Ishikawa (cell line): Measurements from ENCODE around the gene C1QL3.

Experiments
- CEBPB ChIP-seq: IDR thresholded peaks from 2 replicates; pipeline ENCODE4 v1.6.1; 2012
- CREB1 ChIP-seq: IDR thresholded peaks from 2 replicates; pipeline ENCODE4 v1.6.1; 2012; ENCODE audit warnings: low read depth
- EGR1 ChIP-seq: IDR thresholded peaks from 2 replicates; pipeline ENCODE4 v1.6.1; 2012
- EP300 ChIP-seq: IDR thresholded peaks from 2 replicates; pipeline ENCODE4 v1.6.1; 2012; ENCODE audit warnings: borderline replicate concordance
- FOXM1 ChIP-seq: IDR thresholded peaks from 2 replicates; pipeline ENCODE4 v1.6.1; 2012; ENCODE audit warnings: low read depth, borderline replicate concordance
- NFIC ChIP-seq: IDR thresholded peaks from 2 replicates; pipeline ENCODE4 v1.6.1; 2012
- RAD21 ChIP-seq: IDR thresholded peaks from 2 replicates; pipeline ENCODE4 v1.6.1; 2012; ENCODE audit warnings: low read depth
- TAF1 ChIP-seq: IDR thresholded peaks from 2 replicates; pipeline ENCODE4 v1.6.1; 2012; ENCODE audit warnings: low read depth, mild to moderate bottlenecking
- TCF12 ChIP-seq: IDR thresholded peaks from 2 replicates; pipeline ENCODE4 v1.6.1; 2012; ENCODE audit warnings: low read depth
- TEAD4 ChIP-seq: IDR thresholded peaks from 2 replicates; pipeline ENCODE4 v1.6.1; 2012
- USF1 ChIP-seq: IDR thresholded peaks from 2 replicates; pipeline ENCODE4 v1.6.1; 2012
- YY1 ChIP-seq: IDR thresholded peaks from 2 replicates; pipeline ENCODE4 v1.6.1; 2012; ENCODE audit warnings: low read depth
- ZBTB7A ChIP-seq: IDR thresholded peaks from 2 replicates; pipeline ENCODE4 v1.6.1; 2012; ENCODE audit warnings: low read depth
- TF ChIP-seq, protein P1 (sequence below): IDR thresholded peaks from 2 replicates; pipeline ENCODE4 v1.6.1; 2012
- TF ChIP-seq, protein P2 (sequence below): IDR thresholded peaks from 2 replicates; pipeline ENCODE4 v1.6.1; 2012; ENCODE audit warnings: low read depth, mild to moderate bottlenecking

The C1QL3 gene

DNA sequence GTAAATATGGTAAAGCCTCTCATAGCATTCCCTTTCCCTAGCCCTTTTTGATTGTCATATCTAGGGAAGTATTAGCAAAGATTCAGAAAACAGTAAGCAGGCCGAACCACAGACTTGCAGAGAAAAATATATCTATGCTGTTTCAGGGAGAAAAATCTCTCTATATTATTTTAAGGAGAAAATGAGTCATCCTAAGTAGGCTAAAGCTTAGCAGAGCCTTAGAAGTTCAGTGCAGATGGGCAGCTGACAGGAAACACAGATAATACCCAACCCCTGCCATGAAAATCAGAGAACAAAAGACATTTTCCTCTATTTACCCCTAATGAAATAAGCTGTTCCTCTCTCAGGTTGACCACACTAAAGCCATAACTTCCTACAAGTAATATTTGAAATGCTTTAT lies 16.5 kb downstream of the C1QL3 start:
- TF ChIP-seq RAD21 (no peak), CREB1 (no peak), CEBPB (no peak), NFIC (no peak), EGR1 (no peak), USF1 (no peak), ZBTB7A (no peak), FOXM1 (no peak)
- TF ChIP-seq, protein P1, sequence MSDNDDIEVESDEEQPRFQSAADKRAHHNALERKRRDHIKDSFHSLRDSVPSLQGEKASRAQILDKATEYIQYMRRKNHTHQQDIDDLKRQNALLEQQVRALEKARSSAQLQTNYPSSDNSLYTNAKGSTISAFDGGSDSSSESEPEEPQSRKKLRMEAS: no peak

- TF ChIP-seq, protein P1: no peak
- TF ChIP-seq TAF1: no peak
- TF ChIP-seq EP300: no peak
- TF ChIP-seq, protein P2, sequence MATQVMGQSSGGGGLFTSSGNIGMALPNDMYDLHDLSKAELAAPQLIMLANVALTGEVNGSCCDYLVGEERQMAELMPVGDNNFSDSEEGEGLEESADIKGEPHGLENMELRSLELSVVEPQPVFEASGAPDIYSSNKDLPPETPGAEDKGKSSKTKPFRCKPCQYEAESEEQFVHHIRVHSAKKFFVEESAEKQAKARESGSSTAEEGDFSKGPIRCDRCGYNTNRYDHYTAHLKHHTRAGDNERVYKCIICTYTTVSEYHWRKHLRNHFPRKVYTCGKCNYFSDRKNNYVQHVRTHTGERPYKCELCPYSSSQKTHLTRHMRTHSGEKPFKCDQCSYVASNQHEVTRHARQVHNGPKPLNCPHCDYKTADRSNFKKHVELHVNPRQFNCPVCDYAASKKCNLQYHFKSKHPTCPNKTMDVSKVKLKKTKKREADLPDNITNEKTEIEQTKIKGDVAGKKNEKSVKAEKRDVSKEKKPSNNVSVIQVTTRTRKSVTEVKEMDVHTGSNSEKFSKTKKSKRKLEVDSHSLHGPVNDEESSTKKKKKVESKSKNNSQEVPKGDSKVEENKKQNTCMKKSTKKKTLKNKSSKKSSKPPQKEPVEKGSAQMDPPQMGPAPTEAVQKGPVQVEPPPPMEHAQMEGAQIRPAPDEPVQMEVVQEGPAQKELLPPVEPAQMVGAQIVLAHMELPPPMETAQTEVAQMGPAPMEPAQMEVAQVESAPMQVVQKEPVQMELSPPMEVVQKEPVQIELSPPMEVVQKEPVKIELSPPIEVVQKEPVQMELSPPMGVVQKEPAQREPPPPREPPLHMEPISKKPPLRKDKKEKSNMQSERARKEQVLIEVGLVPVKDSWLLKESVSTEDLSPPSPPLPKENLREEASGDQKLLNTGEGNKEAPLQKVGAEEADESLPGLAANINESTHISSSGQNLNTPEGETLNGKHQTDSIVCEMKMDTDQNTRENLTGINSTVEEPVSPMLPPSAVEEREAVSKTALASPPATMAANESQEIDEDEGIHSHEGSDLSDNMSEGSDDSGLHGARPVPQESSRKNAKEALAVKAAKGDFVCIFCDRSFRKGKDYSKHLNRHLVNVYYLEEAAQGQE: no peak
- no peak for TF ChIP-seq TCF12
- no peak for TF ChIP-seq CEBPB
- TF ChIP-seq CREB1: no peak
- TF ChIP-seq YY1: no peak
- TF ChIP-seq FOXM1: no peak
- no peak for TF ChIP-seq RAD21
- no peak for TF ChIP-seq EGR1
Observed at GRCh38 chr10:16497911-16498310, 23.8 kb downstream of the C1QL3 start.

- TF ChIP-seq, protein P2: no peak
- TF ChIP-seq EGR1: no peak
- no peak for TF ChIP-seq TEAD4
- no peak for TF ChIP-seq NFIC
- TF ChIP-seq, protein P1: no peak
- TF ChIP-seq EP300: no peak
- no peak for TF ChIP-seq TAF1
- TF ChIP-seq FOXM1: no peak
- TF ChIP-seq ZBTB7A: no peak
- no peak for TF ChIP-seq TCF12
- no peak for TF ChIP-seq USF1
Observed at GRCh38 chr10:16493884-16494536, 27.7 kb downstream of the C1QL3 start.

DNA sequence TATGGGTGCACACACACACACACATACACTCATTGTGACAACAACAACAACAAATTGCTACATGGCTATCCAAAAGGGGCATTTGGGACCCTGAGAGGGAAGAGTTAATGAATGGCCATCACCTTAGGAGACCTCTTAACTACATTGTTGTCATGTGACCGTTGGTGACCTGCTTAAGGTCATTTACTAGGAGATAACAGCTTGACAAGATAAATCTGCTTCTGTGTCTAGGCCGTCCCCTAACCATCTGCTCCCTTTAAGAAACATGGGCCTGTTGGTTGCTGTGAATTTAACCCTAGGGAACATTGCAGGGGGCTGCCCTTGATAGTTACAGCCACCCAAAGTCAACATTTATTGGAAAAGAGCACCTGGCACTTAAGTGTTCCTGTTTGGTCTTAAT lies 29.7 kb downstream of the C1QL3 start:
- no peak for TF ChIP-seq NFIC
- TF ChIP-seq, protein P2: no peak
- TF ChIP-seq YY1: no peak

DNA sequence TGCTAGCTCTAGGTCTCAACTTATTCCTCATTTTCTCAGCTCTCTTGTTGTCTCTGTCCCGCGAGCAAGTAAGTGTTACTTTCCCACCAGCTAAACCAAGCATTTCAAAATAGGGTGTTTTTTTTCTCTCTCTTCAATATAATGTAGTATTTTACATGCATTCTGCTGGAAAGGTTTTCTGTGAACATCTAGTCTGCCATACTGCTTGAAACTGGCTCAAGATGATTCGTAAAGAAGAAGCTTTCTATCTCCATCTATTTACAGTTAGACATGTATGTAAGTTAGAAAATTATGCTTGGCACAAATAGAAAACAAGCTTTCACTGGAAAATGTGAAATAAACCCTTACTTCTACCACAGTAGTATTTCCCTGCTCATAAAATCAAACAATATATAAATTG lies 31.2 kb downstream of the C1QL3 start:
- TF ChIP-seq CEBPB (no peak), CREB1 (no peak), ZBTB7A (no peak), RAD21 (no peak), TEAD4 (no peak), YY1 (no peak), EGR1 (no peak), TCF12 (no peak), NFIC (no peak), FOXM1 (no peak)
- TF ChIP-seq, protein P2: no peak
- TF ChIP-seq, protein P1: no peak
